ENCODE data around the gene PIEZO1. TPM values are rescaled to one million over a fixed set of nuclear protein-coding genes. Genes with fewer than 3 reads are reported as not detected.
"Not testable (repeated sequence)": the region's sequence is repeated elsewhere in the genome, so short reads cannot be mapped to it uniquely, and the experiment has no call there.

PIEZO1 gene
- total RNA-seq, 1 experiment from 2014 or later = 224 TPM

- intact Hi-C loops (cut with micrococcal nuclease); POLR2A ChIA-PET; H3K9me2 ChIP-seq (ENCODE audit: insufficient read depth); DNase-seq (ENCODE audit: low read depth, low spot score); H3K27ac ChIP-seq (ENCODE audit: low read depth, low read length); ATAC-seq; H3K79me2 ChIP-seq (ENCODE audit: insufficient read depth, low read length); H3K36me3 ChIP-seq (ENCODE audit: control insufficient read depth in 1 of 2, insufficient read depth in 2 of 2, low read length in 2 of 2); H3K27me3 ChIP-seq (ENCODE audit: insufficient read depth, low read length); H3K9ac ChIP-seq (ENCODE audit: low read length); H3K4me1 ChIP-seq (ENCODE audit: control insufficient read depth in 1 of 2, insufficient read depth in 2 of 2, low read length in 2 of 2); H3K4me3 ChIP-seq (replicated peaks in 1 of 2; ENCODE audit: low read depth in 1 of 2, low read length in 2 of 2); H3K9me3 ChIP-seq (ENCODE audit: control insufficient read depth in 1 of 2, insufficient read depth in 1 of 2, low read depth in 1 of 2, low read length in 2 of 2); BruUV-seq (replicated peaks); H4K20me1 ChIP-seq (ENCODE audit: insufficient read depth); H2AFZ ChIP-seq (ENCODE audit: low read depth, low read length, poor library complexity, severe bottlenecking); RAD21 ChIA-PET (ENCODE audit: low non-redundant PET in 1 of 2, low total read pairs in 2 of 2, uncharacterized antibody in 2 of 2, unreplicated experiment in 2 of 2); H3K4me2 ChIP-seq (ENCODE audit: low read length): not testable (repeated sequence)
- CTCF ChIA-PET = interaction anchor here (1.0 to 1.2 kb wide), 2 partner anchors 11 to 68 kb away, joined by 3 read pairs; no protein-coding TSS in a partner anchor
Measured at GRCh38 chr16:88669493-88669892, 115.5 kb downstream of the PIEZO1 start.

GRCh38 chr16:88667461-88667860 is 117.6 kb downstream of the PIEZO1 start:
- ChIA-PET POLR2A (no interaction called here), CTCF (no interaction called here), RAD21 (ENCODE audit: low non-redundant PET in 1 of 2, low total read pairs in 2 of 2, uncharacterized antibody in 2 of 2, unreplicated experiment in 2 of 2) (no interaction called here)
- Histone ChIP-seq H3K4me2 (ENCODE audit: low read length) (no peak overlapping the region), H3K27me3 (ENCODE audit: insufficient read depth, low read length) (no peaks in the 10 kb centered on the region), H3K27ac (ENCODE audit: low read depth, low read length) (no peak overlapping the region), H3K79me2 (ENCODE audit: insufficient read depth, low read length) (peaks cover 10% of the 10 kb centered on the region; the same call in 1 of the 2 replicates), H3K9me3 (ENCODE audit: control insufficient read depth in 1 of 2, insufficient read depth in 1 of 2, low read depth in 1 of 2, low read length in 2 of 2) (no peaks in the 10 kb centered on the region), H4K20me1 (ENCODE audit: insufficient read depth) (no peaks in the 10 kb centered on the region), H3K4me1 (ENCODE audit: control insufficient read depth in 1 of 2, insufficient read depth in 2 of 2, low read length in 2 of 2) (peaks cover 4 to 14% of the 10 kb centered on the region in 2 experiments; a peak in 3 of 4 replicates), H3K36me3 (ENCODE audit: control insufficient read depth in 1 of 2, insufficient read depth in 2 of 2, low read length in 2 of 2) (no peaks in the 10 kb centered on the region), H3K9me2 (ENCODE audit: insufficient read depth) (no peaks in the 10 kb centered on the region), H2AFZ (ENCODE audit: low read depth, low read length, poor library complexity, severe bottlenecking) (no peak overlapping the region), H3K4me3 (replicated peaks in 1 of 2; ENCODE audit: low read depth in 1 of 2, low read length in 2 of 2) (no peak overlapping the region), H3K9ac (ENCODE audit: low read length) (no peak overlapping the region)
- no peak for DNase-seq (ENCODE audit: low read depth, low spot score)
- no TSS peak for BruUV-seq (replicated peaks)
- TF ChIP-seq ZNF274 (IDR thresholded peaks at IDR 0.05; ENCODE audit: low read depth, low read length) (no peak), EZH2phosphoT487 (IDR thresholded peaks at IDR 0.05; ENCODE audit: borderline replicate concordance) (no peak), CEBPB (IDR thresholded peaks at IDR 0.05; ENCODE audit: low read depth) (no peak), ZBTB33 (IDR thresholded peaks at IDR 0.05; ENCODE audit: extremely low read depth, insufficient replicate concordance, low read length) (no peak), YY1 (IDR thresholded peaks at IDR 0.05; ENCODE audit: extremely low read depth, insufficient replicate concordance, low read depth, low read length) (no peak), TCF7L2 (IDR thresholded peaks at IDR 0.05; ENCODE audit: borderline replicate concordance, extremely low read depth, insufficient read depth, insufficient read length) (no peak), FOSL1 (IDR thresholded peaks at IDR 0.05; ENCODE audit: low read depth) (no peak), JUND (IDR thresholded peaks at IDR 0.05) (no peak)
- intact Hi-C loops (cut with micrococcal nuclease) = no loop called here
- no peak for ATAC-seq

All from HCT116 (cell line).